HuH-7.5 (cell line): Measurements from ENCODE around the gene MAB21L4.

Source experiments
- DNase-seq: peaks from one replicate; pipeline ENCODE4 v3.0.0; 2011; ENCODE audit warnings: low spot score

The MAB21L4 gene

DNA sequence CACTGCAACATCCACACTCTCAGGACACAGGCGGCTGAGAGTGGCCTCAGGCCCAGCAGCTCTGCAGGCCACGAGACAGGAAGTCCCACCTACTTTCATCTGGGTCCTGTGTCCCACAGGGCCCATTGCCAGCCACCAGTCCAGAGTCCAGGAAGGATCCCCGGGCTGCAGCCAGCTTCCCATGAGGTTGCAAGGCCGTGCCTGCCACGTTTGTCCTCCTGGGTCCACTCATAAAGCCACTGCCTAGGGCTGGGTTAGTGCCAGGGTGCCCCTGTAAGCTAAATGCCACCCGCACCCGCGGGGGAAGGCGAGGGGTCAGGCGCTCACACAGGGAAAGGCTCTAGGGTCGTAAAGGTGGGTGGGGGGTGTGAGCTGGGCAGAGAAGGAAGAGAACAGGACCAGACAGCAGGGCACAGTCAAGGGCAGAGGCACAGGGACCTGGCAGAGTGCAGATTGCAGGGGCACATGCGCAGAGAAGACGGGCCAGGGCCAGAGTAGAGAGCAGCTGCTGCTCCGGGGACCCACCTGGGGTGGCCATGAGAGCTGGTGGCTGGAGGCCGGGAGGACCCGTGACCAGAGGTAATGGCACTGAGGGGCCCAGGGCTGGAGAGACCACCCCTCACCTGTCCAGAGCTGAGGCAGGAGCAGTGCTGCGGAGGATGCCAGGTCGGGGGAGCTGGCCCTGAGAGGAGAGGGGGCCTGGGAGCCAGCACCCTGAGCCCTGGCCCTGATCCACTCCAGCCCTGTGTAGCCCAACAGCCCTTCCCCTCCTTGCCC lies 19.3 kb downstream of the MAB21L4 start:
- no peak for DNase-seq

DNA sequence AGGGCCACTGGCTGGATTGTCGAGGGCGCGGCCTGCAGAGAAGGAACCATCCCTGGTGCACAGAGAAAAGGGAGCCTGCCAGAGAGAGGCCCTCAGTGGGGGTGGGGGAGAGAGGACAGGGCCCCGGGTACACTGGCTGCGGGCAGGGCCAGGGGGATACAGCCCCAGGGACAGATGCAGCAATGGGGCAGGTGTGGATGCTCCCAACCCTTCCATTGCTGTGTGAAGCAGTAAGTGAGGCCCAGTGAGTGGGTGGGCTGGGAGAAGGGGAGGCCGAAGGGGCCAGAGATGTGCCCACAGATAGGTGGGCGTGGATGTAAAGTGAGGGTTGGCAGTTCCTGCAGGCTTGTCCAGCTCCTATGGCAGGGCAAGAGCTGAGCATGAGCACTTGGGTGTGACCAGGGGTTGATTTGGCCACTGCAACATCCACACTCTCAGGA lies 19.9 kb downstream of the MAB21L4 start:
- no peak for DNase-seq

DNA sequence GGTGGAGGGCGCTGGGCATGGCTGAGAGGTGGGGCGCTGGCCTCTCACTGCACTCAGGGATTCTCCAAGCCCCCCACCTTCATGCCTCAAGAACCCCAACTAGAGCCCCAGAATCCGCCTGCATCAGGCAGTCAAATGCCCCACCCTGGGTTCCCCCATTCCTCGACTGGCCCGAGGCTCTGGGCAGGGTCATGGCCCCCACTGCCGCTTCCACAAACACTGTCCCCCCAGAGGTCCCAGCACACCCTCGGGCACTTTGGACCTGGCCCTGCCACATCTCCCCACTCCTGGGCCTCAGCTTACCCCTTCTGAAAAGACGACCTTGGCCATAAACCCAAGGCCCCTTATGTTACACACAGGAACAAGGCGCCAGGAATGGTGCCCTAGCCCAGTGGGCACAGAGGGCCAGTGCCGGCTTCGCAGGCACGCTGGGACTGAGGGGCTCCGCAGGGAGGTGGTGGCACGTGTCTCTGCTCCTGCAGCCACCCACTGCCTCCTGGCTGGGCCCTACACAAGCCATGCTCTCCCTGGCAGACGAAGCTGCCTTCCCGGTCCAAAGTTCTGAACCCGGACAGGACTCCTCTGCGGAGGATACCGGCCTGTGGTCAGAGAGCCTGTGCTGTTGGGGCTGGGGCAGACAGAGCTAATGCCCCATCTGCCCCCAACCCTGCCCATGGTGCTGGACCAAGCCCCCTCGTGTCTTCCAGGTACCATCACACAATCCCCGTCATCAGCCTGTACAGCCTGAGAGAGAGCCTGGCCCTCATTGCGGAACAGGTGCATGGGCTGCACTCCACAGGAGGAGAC lies 20.5 kb downstream of the MAB21L4 start:
- no peak for DNase-seq

DNA sequence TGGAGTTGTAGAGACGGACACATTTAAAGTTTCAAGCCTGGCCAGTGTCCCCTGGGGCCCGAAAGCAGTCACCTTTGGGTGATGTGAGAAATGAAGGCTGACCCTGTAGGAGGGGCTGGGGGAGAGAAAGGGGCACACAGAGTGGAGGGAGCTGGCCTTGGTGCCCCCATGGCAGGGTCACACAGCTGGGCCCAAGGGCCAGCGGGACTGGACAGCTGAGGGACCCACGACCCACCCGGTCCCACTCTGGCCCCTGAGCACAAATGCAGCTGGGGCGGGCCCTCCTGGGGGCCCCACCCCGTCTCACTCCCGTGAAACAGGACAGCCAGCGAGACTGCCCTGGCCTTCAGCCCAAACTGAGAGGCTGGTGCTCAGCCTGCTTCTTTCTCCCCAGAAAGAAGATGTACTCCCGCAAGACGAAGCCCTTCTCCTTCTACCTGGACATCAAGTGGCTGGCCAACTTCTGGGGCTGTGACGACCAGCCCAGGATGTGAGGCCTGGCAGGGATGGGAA lies 21.2 kb downstream of the MAB21L4 start:
- no peak for DNase-seq

DNA sequence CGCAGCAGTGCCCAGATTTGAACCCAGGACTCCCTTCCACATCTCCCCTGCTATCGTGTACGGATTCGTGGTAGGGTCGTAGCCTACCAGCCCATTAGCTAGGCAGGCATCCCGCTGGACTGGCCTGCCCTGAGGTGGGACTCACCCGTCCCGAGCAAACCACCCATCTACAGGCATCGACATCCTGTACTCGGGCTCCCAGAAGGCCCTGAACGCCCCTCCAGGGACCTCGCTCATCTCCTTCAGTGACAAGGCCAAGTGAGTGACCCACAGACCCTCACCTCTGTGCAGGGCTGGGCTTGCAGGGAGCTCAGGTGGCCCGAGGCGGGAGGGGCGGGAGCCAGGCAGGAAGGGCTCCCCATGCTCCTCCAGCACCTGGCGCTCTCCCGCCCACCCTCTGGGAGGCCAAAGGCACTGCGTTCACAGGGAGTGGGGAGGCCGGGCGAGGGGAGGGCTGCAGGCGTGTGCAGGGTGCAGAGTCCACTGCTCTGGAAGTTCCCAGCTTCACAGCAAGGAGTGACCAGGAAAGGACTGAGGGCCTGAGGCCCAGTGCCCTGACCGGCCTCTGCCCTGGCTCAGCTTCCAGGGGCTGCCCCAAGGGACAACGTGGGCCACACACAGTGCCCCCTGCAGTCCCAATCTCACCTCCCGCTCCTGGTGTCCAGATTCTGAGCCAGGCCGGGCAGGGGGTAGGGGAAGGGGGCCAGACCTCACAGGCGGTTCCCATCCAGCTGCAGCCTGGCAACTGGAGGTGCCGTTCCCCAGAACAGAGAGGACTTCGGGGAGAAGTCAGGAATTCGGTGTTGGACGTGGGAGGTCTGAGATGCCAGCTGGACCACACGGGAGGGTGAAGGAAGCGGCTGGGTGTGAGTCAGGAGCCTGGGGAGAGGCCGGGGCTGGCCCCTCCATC lies 21.9 kb downstream of the MAB21L4 start:
- DNase-seq, result peak; percentile 90

DNA sequence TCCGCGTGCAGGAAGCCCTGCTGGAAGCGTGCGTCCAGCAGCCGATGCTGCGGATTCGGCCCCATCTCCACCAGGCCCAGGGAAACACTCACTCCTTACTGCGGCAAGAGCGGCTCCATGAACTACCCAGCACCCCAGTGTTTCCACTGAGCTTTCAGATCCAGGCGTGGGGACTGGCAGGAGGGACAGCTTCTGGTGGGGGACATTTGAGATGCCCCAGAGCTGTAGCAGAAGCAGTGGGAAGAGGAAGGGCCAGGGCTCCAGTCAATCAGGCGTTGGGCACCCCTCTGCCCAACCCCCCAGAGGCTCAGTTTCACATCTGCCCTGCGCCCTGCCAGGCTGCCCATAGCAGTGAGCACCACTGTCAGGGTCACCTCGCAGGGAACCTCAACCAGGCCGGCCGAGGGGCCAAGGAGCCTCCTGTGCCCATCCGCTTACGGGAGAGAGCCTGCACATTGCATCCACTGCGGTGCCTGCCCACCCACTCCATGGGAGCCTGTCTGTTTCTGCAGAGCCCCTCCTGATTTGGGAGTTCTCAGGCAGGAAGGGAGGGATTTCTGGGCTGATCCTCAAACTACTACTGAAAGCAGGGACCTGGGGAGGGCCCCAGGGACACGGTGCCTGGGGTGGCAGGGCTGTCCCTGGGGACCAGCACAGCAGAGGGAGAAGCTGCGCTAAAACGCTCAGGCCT lies 22.7 kb downstream of the MAB21L4 start:
- DNase-seq, result no peak

DNA sequence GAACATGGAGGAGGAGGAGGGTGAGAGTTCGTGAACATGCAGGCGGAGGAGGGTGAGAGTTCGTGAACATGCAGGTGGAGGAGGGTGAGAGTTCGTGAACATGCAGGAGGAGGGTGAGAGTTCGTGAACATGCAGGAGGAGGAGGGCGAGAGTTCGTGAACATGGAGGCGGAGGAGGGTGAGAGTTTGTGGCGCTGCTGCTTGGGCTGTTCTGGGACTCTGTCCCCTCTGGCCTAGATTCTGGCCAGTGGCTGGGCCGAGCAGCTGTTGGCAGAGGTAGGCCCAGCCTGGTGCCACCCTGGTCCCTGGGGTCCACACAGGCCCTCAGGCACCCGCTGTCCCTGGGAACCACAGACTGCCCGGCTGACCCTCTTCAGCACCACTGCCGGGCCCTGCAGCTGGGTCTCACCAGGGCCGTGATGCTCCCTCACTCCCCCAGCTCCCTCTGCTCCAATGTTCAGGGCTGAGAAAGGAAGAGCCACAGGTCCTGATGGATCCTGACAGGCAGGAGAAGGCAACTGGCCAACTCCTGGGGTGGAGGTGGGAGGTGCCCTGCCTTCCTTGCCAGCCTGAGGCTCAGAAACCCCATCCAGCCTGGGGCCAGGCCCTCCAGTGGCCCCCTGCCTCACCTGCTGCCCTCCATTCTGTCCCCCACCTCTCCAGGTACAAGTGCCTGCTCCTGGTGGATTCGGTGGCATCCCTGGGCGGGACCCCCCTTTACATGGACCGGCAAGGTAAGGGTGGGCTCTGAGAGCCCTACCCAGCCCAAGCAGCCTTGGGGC lies 23.4 kb downstream of the MAB21L4 start:
- DNase-seq, result no peak

DNA sequence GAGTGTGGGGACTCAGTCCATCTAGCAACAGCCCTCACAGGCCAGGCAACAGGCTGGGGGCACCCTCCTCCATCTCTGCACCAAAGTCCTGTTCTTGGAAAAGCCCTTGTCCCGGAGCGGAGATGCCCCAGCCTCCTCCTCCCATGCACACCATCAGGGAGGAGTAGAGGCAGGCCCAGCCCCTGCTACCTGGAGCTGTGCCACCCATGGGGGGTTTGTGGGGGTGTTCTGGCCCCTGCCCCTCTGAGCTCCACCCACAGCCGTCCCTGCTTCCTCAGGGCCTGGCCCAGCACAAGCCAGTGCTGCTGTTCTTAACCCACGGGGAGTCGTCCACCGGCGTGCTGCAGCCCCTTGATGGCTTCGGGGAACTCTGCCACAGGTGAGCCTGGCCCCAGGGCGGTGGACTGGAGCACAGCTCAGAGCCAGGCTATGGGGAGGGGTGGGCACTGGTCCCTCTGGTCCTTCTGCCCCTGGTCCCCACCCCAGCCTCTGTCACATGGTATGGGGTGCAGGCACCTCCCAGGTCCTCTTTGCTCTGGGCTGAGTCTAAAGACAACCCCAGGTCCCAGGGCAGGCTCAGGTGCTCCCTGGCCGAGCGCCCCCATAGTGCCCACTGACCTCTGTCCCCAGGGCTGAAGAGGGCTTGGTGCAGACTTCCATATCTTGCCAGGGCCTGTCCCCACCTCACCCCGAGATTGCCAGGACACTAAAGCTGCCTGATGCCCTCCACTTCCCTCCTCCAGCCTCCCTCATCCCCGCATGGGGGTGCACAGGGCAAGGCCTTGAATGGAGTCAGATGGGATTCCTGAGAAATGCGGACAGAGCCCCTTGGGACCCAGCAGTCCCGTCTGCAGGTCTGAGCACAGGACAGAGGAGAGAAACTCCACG lies 24.6 kb downstream of the MAB21L4 start:
- DNase-seq, result no peak

DNA sequence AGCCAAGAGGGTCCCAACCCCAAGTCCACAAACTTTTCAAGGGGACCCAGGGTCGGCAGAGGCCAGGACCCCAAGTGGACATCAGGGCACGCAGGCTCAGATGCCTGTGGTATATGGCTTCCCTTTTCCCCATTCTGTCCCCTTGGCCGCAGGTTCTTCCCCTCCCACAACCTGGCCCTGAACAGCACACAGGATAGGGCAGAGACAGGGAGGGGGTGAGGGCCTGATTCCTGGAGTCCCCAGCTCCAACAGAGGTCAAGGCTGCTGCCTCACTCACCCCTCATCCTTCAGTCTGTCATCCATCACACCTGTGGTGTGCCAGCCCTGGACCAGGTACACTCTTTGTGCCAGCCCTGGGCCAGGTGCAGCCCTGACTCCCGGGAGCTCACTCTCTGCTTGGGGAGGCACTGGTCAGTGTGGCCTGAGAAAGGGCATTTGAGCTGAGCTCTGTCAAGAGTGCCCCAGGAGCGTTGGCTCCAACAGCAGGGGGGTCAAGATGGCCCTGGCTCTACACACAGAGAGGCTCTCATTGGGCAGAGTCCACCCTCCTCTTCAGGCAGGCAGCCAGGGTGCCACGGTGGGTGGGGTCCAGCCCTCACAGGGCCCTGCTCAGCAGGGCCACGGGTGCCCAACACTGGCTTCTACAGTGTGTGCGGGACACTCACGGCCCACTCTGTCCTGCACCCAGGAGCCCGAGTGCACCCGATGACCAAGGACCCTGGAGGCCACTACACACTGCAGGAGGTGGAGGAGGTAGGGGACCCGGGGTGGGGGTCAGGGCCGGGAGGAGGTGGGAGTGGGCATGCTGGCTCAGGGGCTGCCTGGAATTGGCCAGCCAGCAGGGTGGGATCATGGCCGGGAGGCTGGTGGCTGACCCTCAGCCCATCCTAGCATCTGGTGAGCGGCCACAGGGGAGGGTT lies 25.7 kb downstream of the MAB21L4 start:
- DNase-seq, result no peak

DNA sequence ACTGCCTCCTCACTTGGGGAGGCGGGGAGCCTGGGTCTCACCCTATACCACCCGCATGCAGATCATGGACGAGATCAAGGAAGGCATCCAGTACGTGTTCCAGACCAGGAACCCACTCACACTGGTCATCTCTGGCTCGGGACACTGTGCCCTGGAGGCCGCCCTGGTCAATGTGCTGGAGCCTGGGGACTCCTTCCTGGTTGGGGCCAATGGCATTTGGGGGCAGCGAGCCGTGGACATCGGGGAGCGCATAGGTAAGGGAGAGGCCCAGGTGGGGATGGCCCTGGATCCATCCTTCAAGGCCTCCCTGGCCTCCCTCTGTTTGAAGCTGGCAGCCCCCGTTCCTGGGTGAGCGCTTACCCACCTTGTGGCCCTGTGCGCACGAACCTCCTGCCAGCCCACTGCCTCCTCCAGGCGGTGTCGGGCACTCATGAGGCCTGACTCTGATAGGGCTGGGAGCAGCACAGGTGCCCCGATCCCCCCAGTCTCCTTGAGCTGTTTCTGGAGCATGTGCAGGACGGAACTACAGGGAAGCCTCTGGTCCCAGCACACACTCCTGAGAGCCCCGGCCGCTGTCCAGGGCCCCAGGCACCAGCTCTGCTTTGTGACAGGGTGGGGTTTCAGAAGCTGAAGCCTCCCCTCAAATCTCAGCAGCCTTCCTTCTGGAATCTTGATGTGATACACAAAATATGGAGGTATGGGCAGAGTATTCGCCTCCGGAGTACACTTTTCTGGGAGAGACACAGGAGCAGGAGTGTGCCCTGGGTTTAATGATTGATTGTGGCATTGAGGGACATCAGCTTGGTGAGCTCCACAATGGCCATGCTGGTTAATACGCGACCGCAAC lies 26.6 kb downstream of the MAB21L4 start:
- DNase-seq, result no peak

DNA sequence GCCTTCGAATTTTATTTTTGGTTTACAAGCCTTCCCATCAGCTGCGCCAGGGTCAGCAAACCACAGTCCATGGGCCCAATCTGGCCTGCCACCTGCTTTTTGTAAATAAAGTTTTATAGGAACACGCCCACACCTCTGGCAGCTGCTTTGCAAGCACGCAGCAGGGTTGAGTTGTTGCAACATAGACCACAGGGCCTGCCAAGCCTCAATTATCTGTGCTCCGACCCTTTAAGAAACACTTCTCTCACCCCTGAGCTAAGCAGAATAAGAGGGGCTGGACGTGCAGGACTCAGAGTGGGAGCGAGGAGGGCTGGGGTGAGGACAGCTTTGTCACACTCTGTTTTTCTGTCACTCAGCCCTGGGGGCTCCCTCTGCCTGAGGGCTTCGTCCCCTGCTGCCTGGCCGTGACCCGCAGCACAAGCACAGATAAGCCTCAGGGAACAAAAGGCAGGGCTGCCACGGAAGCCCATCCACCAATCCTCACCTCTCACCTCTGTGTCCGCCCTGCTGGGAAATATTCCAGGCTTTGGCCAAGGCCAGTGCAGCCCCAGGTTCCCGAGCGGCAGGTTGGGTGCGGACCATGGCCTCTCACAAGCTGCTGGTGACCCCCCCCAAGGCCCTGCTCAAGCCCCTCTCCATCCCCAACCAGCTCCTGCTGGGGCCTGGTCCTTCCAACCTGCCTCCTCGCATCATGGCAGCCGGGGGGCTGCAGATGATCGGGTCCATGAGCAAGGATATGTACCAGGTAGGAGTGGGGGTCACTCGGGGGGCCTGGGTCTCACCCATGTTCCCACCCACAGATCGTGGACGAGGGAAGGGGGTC lies 27.5 kb downstream of the MAB21L4 start, which contains the start of gene AGXT:
Gene AGXT (plus strand): TSS at position 539 of the 823 bp plus-strand sequence. CDS start 42 bp downstream, at position 581.
- peak; percentile 52 for DNase-seq

DNA sequence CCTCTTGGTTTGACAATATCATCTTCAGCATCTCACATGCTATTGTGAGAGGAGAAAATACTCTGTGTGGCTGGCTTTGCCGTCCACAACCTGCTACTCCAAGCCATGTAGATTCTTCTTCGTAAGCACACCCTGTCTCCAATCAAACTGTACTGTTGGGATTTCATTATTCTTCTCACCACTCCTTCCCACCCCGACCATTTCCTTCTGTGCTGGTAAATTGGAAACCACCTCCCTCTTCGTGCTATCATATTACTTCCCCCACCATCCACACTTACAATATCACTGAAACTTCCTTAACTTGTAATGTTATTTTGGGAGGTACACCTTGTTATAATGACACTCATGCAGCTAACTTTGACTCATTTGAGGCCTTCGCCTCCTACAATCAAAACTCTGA lies 30.6 kb downstream of the MAB21L4 start:
- DNase-seq, result no peak

DNA sequence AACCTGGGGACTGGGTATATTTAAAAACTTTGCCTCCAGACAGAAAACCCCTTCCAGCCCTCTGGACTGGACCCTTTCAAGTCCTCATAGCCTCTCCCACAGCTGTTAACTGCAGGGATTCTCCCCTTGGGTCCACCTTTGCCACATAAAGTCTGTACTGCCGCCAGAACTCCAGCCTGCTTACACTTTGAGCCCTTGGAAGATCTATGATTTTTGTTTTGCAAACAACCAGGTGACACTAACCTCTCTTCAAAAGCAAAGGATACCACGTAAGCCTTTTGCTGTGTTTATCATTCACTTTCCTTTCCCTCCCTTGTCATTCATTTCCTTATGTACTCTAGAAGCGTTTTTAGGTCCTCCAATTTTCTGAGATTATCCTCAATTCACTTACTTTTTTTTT lies 31.5 kb downstream of the MAB21L4 start:
- no peak for DNase-seq

DNA sequence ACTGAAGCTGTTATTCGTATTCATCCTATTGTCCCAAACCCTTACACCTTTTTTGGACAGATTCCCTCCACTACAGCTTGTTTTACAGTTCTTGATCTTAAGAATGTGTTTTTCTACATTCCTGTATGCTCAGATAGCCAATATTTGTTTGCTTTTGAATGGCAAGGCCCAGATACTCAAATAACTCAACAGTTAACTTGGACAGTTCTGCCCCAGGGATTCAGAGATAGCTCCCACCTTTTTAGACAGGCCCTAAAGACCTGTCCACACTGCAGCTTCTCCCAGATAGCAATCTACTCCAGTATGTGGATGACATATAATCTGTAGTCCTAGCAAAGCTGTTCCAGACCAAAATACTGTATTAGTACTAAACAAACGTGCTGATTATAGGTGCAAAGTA lies 34.4 kb downstream of the MAB21L4 start:
- no peak for DNase-seq

DNA sequence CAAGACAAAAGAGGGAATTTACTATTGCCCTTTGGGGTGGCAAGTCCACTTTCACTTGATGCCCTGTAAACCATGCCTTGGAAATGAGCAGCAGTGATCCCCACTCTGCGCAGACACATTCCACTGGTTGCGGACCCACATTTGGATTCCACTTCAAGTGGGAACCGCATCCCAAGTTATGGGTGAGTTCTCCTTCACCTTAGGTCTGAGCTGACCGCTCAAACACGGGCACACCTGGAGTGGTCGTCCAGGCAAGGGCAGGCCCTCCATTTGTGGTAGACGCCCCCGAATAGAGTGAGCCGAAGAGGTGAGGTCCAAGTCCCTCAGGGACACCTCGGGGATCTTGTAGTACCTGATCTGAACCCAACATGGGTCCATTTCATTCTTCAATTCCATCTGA lies 37.1 kb downstream of the MAB21L4 start:
- DNase-seq, result no peak

DNA sequence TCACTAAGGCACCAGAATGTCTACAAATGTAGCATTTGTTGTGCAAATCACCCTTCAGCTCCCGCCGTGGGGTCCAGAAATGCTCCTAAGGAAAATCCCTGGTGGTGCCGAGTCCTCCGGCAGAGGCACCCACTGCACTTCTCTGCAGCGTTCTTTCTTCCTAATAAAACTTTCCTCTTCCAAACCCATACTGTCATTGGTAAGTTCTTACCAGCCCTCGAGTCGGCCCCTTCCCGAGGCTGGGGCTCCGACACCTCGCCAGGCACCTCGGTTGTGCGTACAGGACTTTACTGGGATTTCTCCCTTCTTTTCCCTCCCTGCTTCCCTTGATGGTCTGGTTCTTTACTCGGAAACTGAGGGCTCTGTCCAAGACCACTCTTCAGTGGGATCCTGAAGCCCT lies 37.6 kb downstream of the MAB21L4 start:
- no peak for DNase-seq
